GM12892 (cell line): ENCODE data around the gene MYO5B.
"Not testable (repeated sequence)": the region's sequence is repeated elsewhere in the genome, so short reads cannot be mapped to it uniquely, and the experiment has no call there.

ENCODE experiments used
- DNase-seq: peaks from one replicate; pipeline ENCODE4 v3.0.0; 2011; ENCODE audit not compliant: insufficient read length
- FAIRE-seq: peaks from 2 replicates; lab custom pipeline; 2011; peaks lifted over from hg19 to GRCh38; lab: Jason Lieb, UNC
- POLR2A ChIP-seq: IDR thresholded peaks from 2 replicates; pipeline ENCODE4 v1.6.1; 2011; ENCODE audit warnings: low read depth, low read length, control low read depth
- POLR2AphosphoS5 ChIP-seq: IDR thresholded peaks from 2 replicates; pipeline ENCODE4 v1.6.1; 2011; ENCODE audit warnings: low read depth, low read length, control low read depth
- TAF1 ChIP-seq: IDR thresholded peaks from 2 replicates; pipeline ENCODE4 v1.6.1; 2011; ENCODE audit warnings: low read depth, mild to moderate bottlenecking, control low read depth, low read length, borderline replicate concordance

Gene MYO5B

DNA sequence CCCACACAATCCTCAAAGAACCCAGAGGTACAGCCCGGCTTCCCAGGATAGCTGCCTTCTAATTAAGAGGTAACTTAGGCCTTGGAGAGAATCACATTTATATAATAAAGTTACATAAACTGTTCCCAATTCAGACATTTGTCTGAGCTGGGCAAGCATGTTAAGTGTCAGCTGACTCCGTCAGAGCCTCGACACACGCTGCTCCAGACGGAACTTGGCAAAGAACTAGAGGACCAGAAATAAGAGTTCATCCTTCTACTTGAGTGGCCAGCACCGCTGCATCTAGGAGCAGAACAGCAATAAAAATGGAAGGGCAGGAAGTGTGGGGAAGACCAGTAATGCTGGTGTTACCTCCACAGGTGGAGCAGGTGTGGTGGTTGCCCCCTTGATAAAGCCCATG lies 80.5 kb downstream of the MYO5B start:
- TF ChIP-seq TAF1 (no peak), POLR2A (no peak), POLR2AphosphoS5 (no peak)
- FAIRE-seq (no peak), DNase-seq (no peak)

- TF ChIP-seq POLR2AphosphoS5 (no peak), TAF1 (no peak), POLR2A (no peak)
- DNase-seq (no peak), FAIRE-seq (no peak)
Observed at GRCh38 chr18:50113726-50114125, 81.2 kb downstream of the MYO5B start.

DNA sequence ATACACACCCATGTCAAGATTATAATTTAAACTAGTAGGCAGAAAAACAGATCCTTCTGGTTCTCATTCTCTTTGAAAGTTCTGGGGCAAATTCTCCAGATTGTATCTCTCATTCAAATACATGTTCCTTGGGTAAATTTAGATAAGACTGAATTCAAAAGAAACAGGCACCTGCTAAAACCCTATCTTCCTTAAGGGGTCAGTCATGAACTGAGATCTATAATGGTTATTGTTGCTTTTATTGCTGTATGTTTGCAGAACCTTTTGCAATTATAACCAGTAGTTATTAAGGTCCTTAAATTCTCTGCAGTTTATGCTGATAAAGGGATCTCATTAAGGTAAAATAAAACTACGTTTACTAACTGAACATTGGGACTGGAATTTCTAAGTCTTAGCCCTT lies 83.5 kb downstream of the MYO5B start:
- TF ChIP-seq POLR2A = no peak
- TF ChIP-seq POLR2AphosphoS5 = no peak
- TF ChIP-seq TAF1 = no peak
- FAIRE-seq (no peak), DNase-seq (no peak)

GRCh38 chr18:50107468-50107977 lies 87.4 kb downstream of the MYO5B start:
- FAIRE-seq (peak; percentile 14), DNase-seq (no peak)
- TF ChIP-seq POLR2A (no peak), POLR2AphosphoS5 (no peak), TAF1 (no peak)

DNA sequence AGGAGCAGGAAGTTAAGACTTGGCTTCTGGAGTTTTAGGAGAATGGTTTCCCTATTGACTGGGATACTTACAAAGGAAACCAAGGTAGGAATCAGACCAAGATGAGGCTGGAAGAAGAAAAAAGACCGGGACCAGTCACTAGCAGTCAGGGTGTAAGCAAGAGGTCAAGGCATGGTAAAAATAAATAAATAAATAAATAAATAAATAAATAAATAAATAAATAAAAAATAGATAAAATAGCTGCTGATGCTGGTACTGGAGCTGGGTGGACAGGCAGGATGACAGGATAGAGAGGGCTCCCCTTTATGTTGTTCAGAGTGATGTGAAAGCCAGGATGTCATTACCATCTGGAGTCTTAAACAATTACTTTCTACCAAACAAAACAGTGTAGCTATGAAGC lies 89.9 kb downstream of the MYO5B start:
- TF ChIP-seq POLR2AphosphoS5 = no peak
- TF ChIP-seq TAF1 = no peak
- no peak for TF ChIP-seq POLR2A
- no peak for FAIRE-seq

DNA sequence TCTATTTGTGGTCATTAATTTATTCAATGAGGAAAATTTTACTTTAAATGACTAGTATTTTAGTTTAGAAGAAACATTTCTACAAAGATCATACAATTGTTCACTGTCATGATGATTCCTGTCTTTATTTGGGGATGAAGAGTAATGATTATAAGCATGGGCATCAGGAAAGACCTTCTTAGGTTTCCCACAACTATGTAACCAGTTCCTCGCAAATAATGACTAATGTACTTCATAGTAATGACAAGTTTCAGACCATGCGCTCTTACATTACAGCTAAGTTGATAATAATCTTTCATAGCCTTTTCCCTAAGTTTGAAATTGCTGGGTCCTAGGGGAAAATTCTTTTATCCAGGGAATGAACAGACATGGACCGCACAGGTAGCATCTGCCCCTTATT lies 90.5 kb downstream of the MYO5B start:
- TF ChIP-seq POLR2A (no peak), TAF1 (no peak), POLR2AphosphoS5 (no peak)
- FAIRE-seq = no peak

More for the DNA sequence above, 89.9 kb downstream of the MYO5B start:
- DNase-seq = no peak

GRCh38 chr18:50099725-50100407 lies 95.1 kb downstream of the MYO5B start:
- peak; percentile 92 for FAIRE-seq
- no peak for DNase-seq
- TF ChIP-seq POLR2A (no peak), POLR2AphosphoS5 (no peak), TAF1 (no peak)

More for the DNA sequence above, 90.5 kb downstream of the MYO5B start:
- DNase-seq = no peak

GRCh38 chr18:50097702-50098101 lies 97.2 kb downstream of the MYO5B start:
- no peak for DNase-seq
- peak; percentile 72 for FAIRE-seq
- no peak for TF ChIP-seq POLR2A
- TF ChIP-seq TAF1 = no peak
- TF ChIP-seq POLR2AphosphoS5 = no peak

GRCh38 chr18:50096766-50097435 lies 98.0 kb downstream of the MYO5B start:
- TF ChIP-seq POLR2A (no peak), TAF1 (no peak), POLR2AphosphoS5 (no peak)
- DNase-seq = no peak
- no peak for FAIRE-seq

DNA sequence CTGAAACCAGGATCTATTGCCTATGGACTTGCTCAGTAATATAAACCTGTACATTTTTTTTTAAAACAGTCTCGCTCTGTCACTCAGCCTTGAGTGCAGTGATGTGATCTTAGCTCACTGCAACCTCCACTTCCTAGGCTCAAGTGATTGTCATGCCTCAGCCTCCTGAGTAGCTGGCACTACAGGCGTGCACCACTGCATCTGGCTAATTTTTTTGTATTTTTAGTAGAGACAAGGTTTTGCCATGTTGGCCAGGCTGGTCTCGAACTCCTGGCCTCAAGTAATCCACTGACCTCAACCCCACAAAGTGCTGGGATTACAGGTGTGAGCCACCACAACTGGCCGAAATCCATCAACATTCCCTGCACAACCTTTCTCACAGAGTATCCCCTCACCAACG lies 100.2 kb downstream of the MYO5B start:
- FAIRE-seq, DNase-seq: not testable (repeated sequence)

DNA sequence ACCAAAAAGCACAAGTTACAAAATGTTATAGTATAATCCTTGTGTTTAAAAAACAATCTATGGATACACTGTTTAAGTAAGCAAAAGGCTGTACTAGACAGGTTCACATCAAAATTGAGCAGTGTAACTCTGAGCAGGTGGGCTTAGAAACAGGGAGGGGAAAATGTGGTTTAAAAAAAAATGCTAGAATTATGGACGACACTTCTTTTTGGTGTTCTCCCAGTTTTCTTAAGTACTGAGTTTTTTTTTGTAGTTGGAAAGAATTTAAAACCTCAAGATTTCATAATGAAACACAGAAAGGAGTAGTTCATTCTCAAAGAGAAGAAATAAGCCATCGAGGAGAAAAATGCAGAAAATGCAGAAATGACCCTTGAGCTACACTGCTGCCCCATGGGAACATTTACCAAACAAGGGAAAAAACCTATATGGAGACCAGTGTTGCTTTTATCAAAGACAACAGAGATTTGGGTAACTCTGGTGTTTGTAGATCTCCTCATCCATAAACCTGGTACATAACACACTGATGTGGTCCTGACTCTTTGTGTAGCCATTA lies 100.7 kb downstream of the MYO5B start:
- FAIRE-seq (no peak), DNase-seq (no peak)
- no peak for TF ChIP-seq POLR2A

- TF ChIP-seq POLR2AphosphoS5 = no peak
- no peak for TF ChIP-seq POLR2A
- TF ChIP-seq TAF1 = no peak
- no peak for FAIRE-seq
- DNase-seq = no peak
Observed at GRCh38 chr18:50093366-50094064, 101.4 kb downstream of the MYO5B start.
